Muscle layer of duodenum (tissue), 2 donors: ENCODE results near the gene WDFY2.

Experiments
- H3K27ac ChIP-seq: one replicate; pipeline ENCODE4 v1.7.0; 2013; ENCODE audit warnings: mild to moderate bottlenecking, low read length
- H3K27me3 ChIP-seq: one replicate; pipeline ENCODE4 v1.7.0; 2013; ENCODE audit warnings: low read depth, mild to moderate bottlenecking, control low read depth, low read length
- H3K36me3 ChIP-seq, 2 donors: one replicate each; pipeline ENCODE4 v1.7.0; 2013; ENCODE audit warnings: low read length in 2 of 2, control low read depth in 1 of 2, mild to moderate bottlenecking in 1 of 2; ENCODE audit not compliant: insufficient read depth in 2 of 2, control insufficient read depth in 1 of 2
- H3K4me1 ChIP-seq, 2 donors: one replicate each; pipeline ENCODE4 v1.7.0; 2013; ENCODE audit warnings: low read length in 2 of 2, mild to moderate bottlenecking in 2 of 2, control low read depth in 1 of 2, moderate library complexity in 1 of 2; ENCODE audit not compliant: insufficient read depth in 2 of 2, control insufficient read depth in 1 of 2
- H3K4me3 ChIP-seq, 2 donors: one replicate each; pipeline ENCODE4 v1.7.0; 2013; ENCODE audit warnings: low read length in 2 of 2, low read depth in 1 of 2, mild to moderate bottlenecking in 1 of 2
- H3K9me3 ChIP-seq, 2 donors: one replicate each; pipeline ENCODE4 v1.7.0; 2013; ENCODE audit warnings: low read length in 2 of 2, control low read depth in 1 of 2, mild to moderate bottlenecking in 1 of 2; ENCODE audit not compliant: control insufficient read depth in 1 of 2
- donor health status: healthy.

WDFY2 gene

DNA sequence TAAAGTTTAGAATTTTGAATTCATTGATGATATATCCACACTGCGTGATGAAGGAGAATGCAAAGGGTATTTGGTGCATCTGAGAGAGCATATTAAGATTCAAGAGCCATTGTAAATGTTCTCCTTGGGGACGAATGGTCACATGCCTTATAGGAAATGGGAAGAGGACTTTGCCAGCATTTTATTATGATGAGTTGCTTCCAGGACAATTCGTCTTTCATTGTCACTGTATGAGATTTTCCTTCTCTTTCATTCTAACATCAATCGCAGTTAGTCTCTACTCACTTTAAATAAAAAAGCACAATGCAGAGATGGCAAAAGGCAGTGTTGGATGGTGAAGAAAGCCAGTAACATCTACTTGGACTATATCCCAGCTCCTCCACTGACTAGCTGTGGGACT, 21.4 kb downstream of the WDFY2 start:
- Histone ChIP-seq H3K4me3 (no peak overlapping the region), H3K36me3 (no peaks in the 10 kb centered on the region), H3K4me1 (peaks cover 6 to 8% of the 10 kb centered on the region in 2 donors), H3K27ac (no peak overlapping the region), H3K27me3 (no peaks in the 10 kb centered on the region), H3K9me3 (no peaks in the 10 kb centered on the region)

DNA sequence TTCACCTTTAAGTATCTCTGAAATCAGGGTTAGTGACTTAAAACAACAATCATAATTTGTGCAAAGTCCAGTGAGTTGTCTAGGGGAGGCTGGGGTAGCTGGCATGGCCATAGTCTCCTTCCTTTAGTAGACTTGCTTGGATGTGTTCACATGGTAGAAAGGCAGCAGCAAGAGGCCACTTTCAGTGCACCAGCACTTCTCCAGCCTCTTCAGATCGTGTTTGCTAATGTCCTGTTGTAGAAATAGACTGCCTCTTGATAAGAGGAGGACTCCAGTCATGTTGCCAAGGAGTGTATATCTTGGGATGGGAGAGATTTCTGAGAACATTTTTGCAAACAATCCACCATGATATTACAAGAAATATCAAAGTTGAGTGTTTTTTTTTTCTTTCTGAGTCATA, 22.9 kb downstream of the WDFY2 start:
- Histone ChIP-seq H3K27me3 (no peaks in the 10 kb centered on the region), H3K27ac (no peak overlapping the region), H3K4me1 (peaks cover 6 to 8% of the 10 kb centered on the region in 2 donors), H3K36me3 (no peaks in the 10 kb centered on the region), H3K4me3 (no peak overlapping the region), H3K9me3 (no peaks in the 10 kb centered on the region)

DNA sequence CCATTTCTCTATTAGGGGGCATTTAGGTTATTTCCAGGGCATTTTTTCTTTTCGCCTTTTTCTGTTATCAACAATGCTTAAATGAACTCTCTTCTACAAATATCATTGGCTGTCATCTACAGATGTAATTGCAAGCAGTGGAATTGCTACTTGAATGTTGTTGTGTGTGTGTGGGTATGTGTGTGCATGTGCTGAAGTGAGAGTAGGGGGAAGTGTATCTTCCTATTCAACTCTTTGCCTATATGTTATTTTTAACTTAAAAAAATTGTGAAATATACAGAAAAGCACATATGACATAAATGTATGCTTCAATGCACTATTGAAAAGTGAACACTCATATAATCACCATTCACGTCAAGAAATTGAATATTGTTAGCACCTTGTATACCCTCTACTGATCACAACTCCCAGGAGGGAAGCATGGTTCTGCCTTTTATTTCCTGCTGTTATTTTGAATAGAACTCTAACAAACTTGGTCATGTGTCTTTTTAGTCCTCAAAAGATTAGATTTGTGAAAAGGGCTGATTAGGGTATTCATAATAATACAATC, 24.7 kb downstream of the WDFY2 start:
- H3K27me3 ChIP-seq = no peaks in the 10 kb centered on the region
- no peaks in the 10 kb centered on the region for H3K9me3 ChIP-seq
- no peak overlapping the region for H3K4me3 ChIP-seq
- no peaks in the 10 kb centered on the region for H3K36me3 ChIP-seq
- peaks cover 6 to 8% of the 10 kb centered on the region in 2 donors for H3K4me1 ChIP-seq
- no peak overlapping the region for H3K27ac ChIP-seq

DNA sequence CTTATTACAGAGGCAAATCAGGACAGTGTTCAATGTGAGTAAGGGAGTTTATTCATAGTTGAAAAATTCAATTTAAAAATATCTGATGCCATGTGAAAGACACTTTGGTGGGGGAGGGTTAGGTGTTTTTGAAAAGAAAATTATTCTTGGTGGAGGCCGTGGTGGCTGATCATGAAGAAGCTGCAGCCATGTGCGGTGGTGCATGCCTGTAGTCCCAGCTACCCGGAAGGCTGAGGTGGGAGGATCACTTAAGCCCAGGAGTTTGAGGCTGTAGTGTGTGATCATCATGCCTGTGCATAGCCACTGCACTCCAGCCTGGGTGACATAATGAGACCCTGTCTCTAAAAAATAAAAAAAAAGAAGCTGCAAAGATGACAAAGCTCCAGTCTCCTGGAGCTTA, 28.6 kb downstream of the WDFY2 start:
- no peak overlapping the region for H3K4me3 ChIP-seq
- no peak overlapping the region for H3K27ac ChIP-seq

DNA sequence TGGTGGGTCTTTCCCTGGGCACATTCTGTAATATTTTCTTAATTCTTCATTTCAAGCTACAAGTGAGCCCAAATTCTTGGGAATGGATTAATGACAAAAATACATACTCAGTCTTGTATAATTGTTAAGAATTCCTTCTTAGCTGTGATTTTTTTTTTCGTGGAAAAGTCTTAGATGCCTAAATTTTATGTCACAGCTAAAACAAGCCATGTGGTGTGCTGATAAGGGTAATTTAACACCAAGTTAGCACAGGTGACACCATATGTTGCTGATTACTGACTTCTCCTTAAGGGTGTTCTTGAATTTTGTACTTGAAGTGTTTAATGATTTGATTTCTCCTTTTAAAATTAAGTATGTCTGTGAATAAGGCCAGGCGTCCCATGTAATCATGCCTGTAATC, 29.3 kb downstream of the WDFY2 start:
- Histone ChIP-seq H3K27ac (no peak overlapping the region), H3K4me3 (no peak overlapping the region), H3K4me1 (no peaks in the 10 kb centered on the region), H3K27me3 (no peaks in the 10 kb centered on the region), H3K9me3 (no peaks in the 10 kb centered on the region), H3K36me3 (no peaks in the 10 kb centered on the region)

More for the DNA sequence above, 28.6 kb downstream of the WDFY2 start:
- Histone ChIP-seq H3K9me3 (no peaks in the 10 kb centered on the region), H3K27me3 (no peaks in the 10 kb centered on the region), H3K4me1 (no peaks in the 10 kb centered on the region), H3K36me3 (no peaks in the 10 kb centered on the region)

DNA sequence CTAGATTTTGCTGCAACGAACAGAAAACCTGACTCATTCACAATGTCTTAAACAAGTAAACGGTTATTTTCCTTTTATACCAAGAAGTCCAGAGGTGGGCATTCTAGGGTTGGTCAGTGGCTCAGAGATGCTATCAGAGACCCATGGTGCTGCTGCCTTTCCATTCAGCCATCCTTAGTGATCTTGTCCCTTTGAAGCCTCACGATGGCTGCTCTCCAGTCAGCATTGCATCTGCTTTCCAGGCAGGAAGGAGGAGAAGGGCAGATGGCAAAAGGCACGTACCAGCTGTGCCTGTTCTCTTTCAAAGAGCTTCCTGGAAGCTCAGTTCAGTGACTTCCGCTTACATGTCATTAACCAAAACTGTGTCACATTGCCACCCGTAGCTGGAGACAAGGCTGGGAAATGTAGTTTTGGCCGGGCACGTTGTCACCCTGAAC, 30.1 kb downstream of the WDFY2 start:
- H3K9me3 ChIP-seq = no peaks in the 10 kb centered on the region
- peak overlapping the region in 1 of 2 donors; percentile 23 for H3K4me3 ChIP-seq
- no peak overlapping the region for H3K27ac ChIP-seq
- H3K27me3 ChIP-seq = no peaks in the 10 kb centered on the region
- no peaks in the 10 kb centered on the region for H3K36me3 ChIP-seq
- H3K4me1 ChIP-seq = no peaks in the 10 kb centered on the region

DNA sequence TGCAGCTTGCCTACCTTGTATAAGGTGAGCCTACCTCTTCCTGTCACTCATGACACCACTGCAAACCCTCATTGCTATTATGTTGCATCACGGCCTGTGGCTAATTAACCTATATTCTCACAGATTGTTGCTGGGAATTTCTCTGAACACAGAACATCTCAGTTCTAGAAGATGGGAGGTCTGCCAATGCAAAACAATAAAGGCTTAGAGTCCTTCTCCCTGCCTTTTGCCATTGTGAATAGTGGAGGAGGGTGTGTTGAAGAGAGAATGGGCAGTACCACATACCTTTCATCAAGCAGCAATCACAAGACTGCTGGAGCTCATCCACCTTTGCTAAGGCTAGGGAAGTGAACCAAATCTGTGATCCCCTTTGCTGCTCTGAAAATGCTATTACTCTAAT, 34.4 kb downstream of the WDFY2 start:
- Histone ChIP-seq H3K27ac (no peak overlapping the region), H3K36me3 (no peaks in the 10 kb centered on the region), H3K4me1 (no peaks in the 10 kb centered on the region), H3K27me3 (no peaks in the 10 kb centered on the region), H3K4me3 (no peak overlapping the region), H3K9me3 (no peaks in the 10 kb centered on the region)

DNA sequence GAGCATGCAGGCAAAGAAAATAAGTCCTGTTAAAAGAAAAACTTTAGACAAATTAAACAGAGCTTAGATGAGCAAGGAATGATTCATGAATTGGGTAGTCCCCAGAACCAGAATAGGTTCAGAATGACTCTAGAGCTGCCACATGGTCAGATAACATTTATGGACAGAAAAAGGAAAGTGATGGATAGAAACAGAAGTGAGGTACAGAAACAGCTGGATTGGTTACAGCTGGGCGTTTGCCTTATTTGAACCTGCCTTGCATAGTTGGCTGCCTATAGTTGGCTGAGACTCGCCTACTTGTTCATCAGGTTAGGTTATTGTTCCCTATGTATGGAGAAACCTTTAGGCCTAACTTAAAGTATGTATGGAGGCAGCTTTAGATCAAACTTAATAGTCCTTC, 35.4 kb downstream of the WDFY2 start:
- Histone ChIP-seq H3K36me3 (no peaks in the 10 kb centered on the region), H3K27ac (no peak overlapping the region), H3K4me3 (no peak overlapping the region), H3K9me3 (no peaks in the 10 kb centered on the region), H3K27me3 (no peaks in the 10 kb centered on the region), H3K4me1 (no peaks in the 10 kb centered on the region)

DNA sequence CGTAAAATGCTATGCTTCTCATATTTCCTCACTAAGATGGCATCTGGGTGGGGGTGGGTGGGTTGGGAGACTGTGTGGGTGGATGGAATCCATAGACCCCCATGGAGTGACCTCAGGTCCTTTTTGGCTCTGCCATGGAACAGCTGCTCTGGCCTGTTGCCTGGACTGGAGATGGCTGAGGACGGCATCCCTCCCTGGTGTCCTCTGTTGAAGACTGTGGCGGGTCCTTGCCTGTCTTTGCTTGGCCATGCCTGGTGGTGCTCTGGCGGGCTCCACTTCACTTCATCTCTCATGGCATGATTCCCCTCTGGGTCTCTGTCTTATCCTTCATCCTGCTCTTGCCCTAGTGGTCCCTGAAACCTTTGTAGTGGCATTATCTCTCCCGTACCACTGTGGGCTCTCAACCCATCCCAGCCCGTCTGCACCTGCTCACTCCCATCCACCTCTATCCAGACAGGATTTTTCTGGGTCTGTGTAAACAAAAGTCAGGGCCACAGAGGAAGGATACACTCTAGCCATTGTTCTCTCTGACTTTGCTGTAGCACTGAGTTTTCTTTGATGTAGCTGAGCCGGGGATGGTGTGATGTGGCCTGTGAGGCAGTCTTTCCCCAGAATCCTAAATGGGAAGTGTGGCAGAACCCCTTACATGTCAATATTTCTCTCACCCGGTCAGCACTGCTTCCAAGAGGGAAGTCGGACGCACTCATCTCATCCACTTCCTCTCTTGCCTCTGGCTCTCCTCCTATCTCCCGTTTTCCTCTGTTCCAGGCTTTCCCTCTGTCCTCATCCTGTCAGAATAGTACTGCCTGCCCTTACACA, 36.1 kb downstream of the WDFY2 start:
- Histone ChIP-seq H3K4me3 (no peak overlapping the region), H3K4me1 (no peaks in the 10 kb centered on the region), H3K36me3 (no peaks in the 10 kb centered on the region), H3K9me3 (no peaks in the 10 kb centered on the region), H3K27me3 (no peaks in the 10 kb centered on the region), H3K27ac (no peak overlapping the region)

DNA sequence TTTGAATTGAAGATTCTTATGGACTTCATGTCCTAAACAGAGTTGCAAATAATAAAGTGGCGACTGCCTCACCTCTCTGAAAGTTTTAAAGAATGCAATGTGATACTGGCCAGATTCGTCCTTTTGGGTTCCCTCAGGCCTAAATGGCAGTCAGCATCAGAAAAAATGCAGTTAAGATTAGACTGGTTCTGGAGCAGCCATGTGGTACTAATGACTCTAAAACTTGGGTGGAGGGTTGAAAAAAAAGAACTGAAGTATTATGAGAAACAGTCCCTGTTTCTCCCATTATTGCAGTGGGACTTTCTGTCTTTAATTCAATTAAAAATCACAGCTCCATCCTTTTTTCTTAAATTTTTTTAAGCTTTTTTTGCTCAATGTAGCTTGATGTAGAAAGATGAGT, 37.3 kb downstream of the WDFY2 start:
- Histone ChIP-seq H3K4me1 (peaks cover 0 to 9% of the 10 kb centered on the region in 2 donors), H3K36me3 (no peaks in the 10 kb centered on the region), H3K4me3 (no peak overlapping the region), H3K27ac (no peak overlapping the region), H3K9me3 (no peaks in the 10 kb centered on the region), H3K27me3 (no peaks in the 10 kb centered on the region)

DNA sequence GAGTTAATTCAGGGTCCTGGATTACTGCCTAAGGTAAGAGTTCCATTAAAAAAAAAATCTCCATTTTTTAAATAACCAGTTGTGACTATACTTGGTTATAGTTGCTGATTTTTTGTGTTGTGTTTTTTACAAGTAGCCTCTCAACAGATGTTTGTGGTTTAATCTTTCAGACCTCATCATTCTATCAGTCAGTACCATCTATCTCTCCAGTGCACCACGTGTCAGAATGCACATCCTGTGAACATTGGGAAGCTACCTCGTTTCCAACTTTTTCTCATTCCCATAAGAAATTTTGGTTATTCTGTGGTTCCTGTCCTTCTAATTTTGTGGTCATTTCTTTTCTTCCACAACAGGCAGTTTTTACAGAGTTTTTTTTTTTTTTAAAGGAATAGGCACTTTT, 39.2 kb downstream of the WDFY2 start:
- Histone ChIP-seq H3K27ac (no peak overlapping the region), H3K4me3 (no peak overlapping the region), H3K9me3 (no peaks in the 10 kb centered on the region), H3K27me3 (no peaks in the 10 kb centered on the region), H3K36me3 (no peaks in the 10 kb centered on the region), H3K4me1 (peaks cover 0 to 13% of the 10 kb centered on the region in 2 donors)

DNA sequence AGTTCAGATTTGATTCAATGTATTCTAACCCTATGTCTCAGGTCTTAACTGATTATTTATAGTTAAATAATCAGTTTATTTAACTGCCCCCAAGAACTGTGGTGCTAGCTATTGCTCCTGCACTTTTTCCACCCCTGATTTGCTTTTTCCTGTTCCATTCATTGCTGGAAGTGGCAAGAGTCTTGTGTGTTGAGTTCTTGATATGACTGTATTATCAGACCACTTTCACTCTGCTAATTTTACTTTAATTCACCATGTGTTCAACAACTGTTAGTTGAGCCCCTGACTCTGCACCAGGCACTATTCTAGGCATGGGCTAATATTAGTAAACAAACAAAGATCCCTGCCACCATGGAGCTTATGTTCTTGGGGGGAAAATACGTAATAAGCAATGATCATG, 39.9 kb downstream of the WDFY2 start:
- no peaks in the 10 kb centered on the region for H3K27me3 ChIP-seq
- H3K27ac ChIP-seq = no peak overlapping the region
- H3K4me3 ChIP-seq = no peak overlapping the region
- H3K9me3 ChIP-seq = no peaks in the 10 kb centered on the region
- no peaks in the 10 kb centered on the region for H3K36me3 ChIP-seq
- H3K4me1 ChIP-seq = peaks cover 0 to 13% of the 10 kb centered on the region in 2 donors
